ENCODE results near the gene XG. TPM values are rescaled to one million over a fixed set of nuclear protein-coding genes. Genes with fewer than 3 reads are reported as not detected.
A peak's percentile ranks its signal among the peaks of the same experiment; 100 is the strongest.
"Not testable (repeated sequence)": the region's sequence is repeated elsewhere in the genome, so short reads cannot be mapped to it uniquely, and the experiment has no call there.

The XG gene
- polyA plus RNA-seq, 3 donors: not detected

GRCh38 chrX:2804858-2805257 is 53.0 kb downstream of the XG start:
- H2AFZ ChIP-seq (ENCODE audit: insufficient read depth, low read depth, low read length, poor library complexity, severe bottlenecking); H3K4me3 Mint-ChIP-seq; H3K9me3 ChIP-seq (replicated peaks in 1 of 2; ENCODE audit: control insufficient read depth in 1 of 2, insufficient read depth in 1 of 2, low read length in 2 of 2); intact Hi-C loops (cut with micrococcal nuclease); H3K9ac ChIP-seq (ENCODE audit: insufficient read depth, low read length, poor library complexity, severe bottlenecking); H3K36me3 ChIP-seq (replicated peaks in 1 of 2; ENCODE audit: control insufficient read depth in 1 of 2, insufficient read depth in 2 of 2, low read length in 2 of 2); H3K4me2 ChIP-seq (replicated peaks; ENCODE audit: extremely low read depth, low read length, poor library complexity, severe bottlenecking); H3K79me2 ChIP-seq (ENCODE audit: insufficient read depth, low read length); H3K27ac ChIP-seq (ENCODE audit: low read depth in 1 of 2, low read length in 2 of 2); H3K36me3 Mint-ChIP-seq; H3K9me3 Mint-ChIP-seq; H3K27me3 ChIP-seq (ENCODE audit: control insufficient read depth in 2 of 2, insufficient read depth in 2 of 2, low read length in 2 of 2); H3K4me1 Mint-ChIP-seq; H4K20me1 ChIP-seq (ENCODE audit: insufficient read depth, low read length); H3K4me3 ChIP-seq (replicated peaks in 1 of 3; ENCODE audit: low read depth in 2 of 3, low read length in 3 of 3); H3K4me1 ChIP-seq (ENCODE audit: control insufficient read depth in 1 of 2, insufficient read depth in 2 of 2, low read length in 2 of 2); DNase-seq: not testable (repeated sequence)
- peak overlapping the region in 1 of 7 donors; percentile 49 for H3K27ac Mint-ChIP-seq
- H3K27me3 Mint-ChIP-seq (ENCODE audit: low read depth in 3 of 3): peaks cover 3 to 13% (median 5%) of the 10 kb centered on the region in 3 donors
- 100% methylated on average over 1 of the region's 20 CpGs for WGBS (ENCODE audit: insufficient coverage)

- TF ChIP-seq CTCF (IDR thresholded peaks at IDR 0.05): no peak
- H3K27me3 ChIP-seq (ENCODE audit: control insufficient read depth in 2 of 2, insufficient read depth in 2 of 2, low read length in 2 of 2): no peaks in the 10 kb centered on the region
- Mint-ChIP-seq H3K27ac (no peak overlapping the region), H3K9me3 (no peaks in the 10 kb centered on the region), H3K4me3 (no peak overlapping the region), H3K27me3 (ENCODE audit: low read depth in 3 of 3) (peaks cover 0 to 8% (median 2%) of the 10 kb centered on the region in 3 donors), H3K36me3 (no peaks in the 10 kb centered on the region), H3K4me1 (no peaks in the 10 kb centered on the region)
- no peaks in the 10 kb centered on the region for H3K9me3 ChIP-seq (replicated peaks in 1 of 2; ENCODE audit: control insufficient read depth in 1 of 2, insufficient read depth in 1 of 2, low read length in 2 of 2)
- no peak for DNase-seq
- 100% methylated on average over 2 of the region's 5 CpGs for WGBS (ENCODE audit: insufficient coverage)
- peaks cover 0 to 3% of the 10 kb centered on the region in 2 donors for H3K4me1 ChIP-seq (ENCODE audit: control insufficient read depth in 1 of 2, insufficient read depth in 2 of 2, low read length in 2 of 2)
- no peak overlapping the region for H3K4me2 ChIP-seq (replicated peaks; ENCODE audit: extremely low read depth, low read length, poor library complexity, severe bottlenecking)
- H4K20me1 ChIP-seq (ENCODE audit: insufficient read depth, low read length): no peaks in the 10 kb centered on the region
- H3K79me2 ChIP-seq (ENCODE audit: insufficient read depth, low read length): no peaks in the 10 kb centered on the region
- intact Hi-C loops (cut with micrococcal nuclease): no loop called here
- no peak overlapping the region for H3K4me3 ChIP-seq (replicated peaks in 1 of 3; ENCODE audit: low read depth in 2 of 3, low read length in 3 of 3)
- H2AFZ ChIP-seq (ENCODE audit: insufficient read depth, low read depth, low read length, poor library complexity, severe bottlenecking): no peak overlapping the region
- H3K9ac ChIP-seq (ENCODE audit: insufficient read depth, low read length, poor library complexity, severe bottlenecking): no peak overlapping the region
- H3K36me3 ChIP-seq (replicated peaks in 1 of 2; ENCODE audit: control insufficient read depth in 1 of 2, insufficient read depth in 2 of 2, low read length in 2 of 2): no peaks in the 10 kb centered on the region
- H3K27ac ChIP-seq (ENCODE audit: low read depth in 1 of 2, low read length in 2 of 2): no peak overlapping the region
Observed at GRCh38 chrX:2811271-2811670, 59.4 kb downstream of the XG start.

Measured in CD14-positive monocyte (primary cell).